ENCODE results near the gene DNAJC6. TPM values are rescaled to one million over a fixed set of nuclear protein-coding genes. Genes with fewer than 3 reads are reported as not detected.

DNAJC6 gene
- total RNA-seq, 1 donor from 2014 or later: 4.1 TPM

DNA sequence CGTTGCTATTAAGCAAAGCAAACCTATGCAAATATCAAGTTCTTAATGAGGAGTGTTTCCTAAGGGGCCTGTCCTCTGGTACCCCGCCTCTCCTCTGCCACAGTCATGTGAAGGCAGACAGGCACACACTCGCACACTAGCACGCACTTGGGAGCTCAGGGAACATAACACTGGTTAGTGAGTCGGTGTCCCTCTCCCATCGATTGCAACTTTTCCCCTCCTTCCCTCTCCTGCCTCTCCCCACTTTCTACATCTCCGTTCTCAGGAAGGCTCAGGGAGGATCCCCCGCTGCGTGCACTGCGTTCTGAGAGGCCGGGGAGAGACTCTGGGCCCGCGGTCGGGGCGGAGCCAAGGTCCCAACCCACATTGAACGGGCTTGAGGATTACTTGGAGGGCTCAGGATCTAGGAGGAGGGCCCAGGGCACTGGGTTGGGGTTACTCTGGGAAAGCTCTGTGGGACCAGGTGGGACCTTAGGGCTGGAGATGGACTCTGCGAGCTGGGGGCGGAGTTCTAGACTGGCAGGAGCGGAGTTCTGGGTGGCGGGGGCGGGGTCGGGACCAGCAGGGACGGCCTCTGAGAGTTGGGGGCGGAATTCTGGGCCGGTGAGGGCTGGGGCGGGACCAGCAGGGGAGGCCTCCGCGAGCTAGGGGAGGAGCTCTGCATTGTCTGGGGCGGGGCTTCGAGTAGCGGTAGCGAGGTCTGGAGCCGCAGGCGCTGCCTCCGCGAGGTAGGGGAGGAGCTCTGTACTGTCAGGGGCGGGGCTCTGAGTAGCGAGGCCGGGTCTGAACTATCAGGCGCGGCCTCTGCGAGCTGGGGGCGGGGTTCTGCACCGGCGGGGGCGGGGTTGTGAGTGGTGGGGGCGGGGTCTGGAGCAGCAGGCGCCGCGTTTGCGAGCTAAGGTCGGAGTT is 110.6 kb downstream of the DNAJC6 start:
- H3K4me3 Mint-ChIP-seq: no peak overlapping the region
- H3K27me3 Mint-ChIP-seq: no peaks in the 10 kb centered on the region
- peak overlapping the region; percentile 90 for H3K27ac Mint-ChIP-seq
- TF ChIP-seq, protein P1, sequence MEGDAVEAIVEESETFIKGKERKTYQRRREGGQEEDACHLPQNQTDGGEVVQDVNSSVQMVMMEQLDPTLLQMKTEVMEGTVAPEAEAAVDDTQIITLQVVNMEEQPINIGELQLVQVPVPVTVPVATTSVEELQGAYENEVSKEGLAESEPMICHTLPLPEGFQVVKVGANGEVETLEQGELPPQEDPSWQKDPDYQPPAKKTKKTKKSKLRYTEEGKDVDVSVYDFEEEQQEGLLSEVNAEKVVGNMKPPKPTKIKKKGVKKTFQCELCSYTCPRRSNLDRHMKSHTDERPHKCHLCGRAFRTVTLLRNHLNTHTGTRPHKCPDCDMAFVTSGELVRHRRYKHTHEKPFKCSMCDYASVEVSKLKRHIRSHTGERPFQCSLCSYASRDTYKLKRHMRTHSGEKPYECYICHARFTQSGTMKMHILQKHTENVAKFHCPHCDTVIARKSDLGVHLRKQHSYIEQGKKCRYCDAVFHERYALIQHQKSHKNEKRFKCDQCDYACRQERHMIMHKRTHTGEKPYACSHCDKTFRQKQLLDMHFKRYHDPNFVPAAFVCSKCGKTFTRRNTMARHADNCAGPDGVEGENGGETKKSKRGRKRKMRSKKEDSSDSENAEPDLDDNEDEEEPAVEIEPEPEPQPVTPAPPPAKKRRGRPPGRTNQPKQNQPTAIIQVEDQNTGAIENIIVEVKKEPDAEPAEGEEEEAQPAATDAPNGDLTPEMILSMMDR (conservative IDR thresholded peaks at IDR 0.05): no peak
- no peaks in the 10 kb centered on the region for H3K9me3 Mint-ChIP-seq
- peaks cover 23% of the 10 kb centered on the region for H3K4me1 Mint-ChIP-seq (ENCODE audit: unreplicated experiment)
- peak; percentile 99 for DNase-seq (ENCODE audit: extremely low spot score, unreplicated experiment)
- H3K36me3 Mint-ChIP-seq: peaks cover 10% of the 10 kb centered on the region

DNA sequence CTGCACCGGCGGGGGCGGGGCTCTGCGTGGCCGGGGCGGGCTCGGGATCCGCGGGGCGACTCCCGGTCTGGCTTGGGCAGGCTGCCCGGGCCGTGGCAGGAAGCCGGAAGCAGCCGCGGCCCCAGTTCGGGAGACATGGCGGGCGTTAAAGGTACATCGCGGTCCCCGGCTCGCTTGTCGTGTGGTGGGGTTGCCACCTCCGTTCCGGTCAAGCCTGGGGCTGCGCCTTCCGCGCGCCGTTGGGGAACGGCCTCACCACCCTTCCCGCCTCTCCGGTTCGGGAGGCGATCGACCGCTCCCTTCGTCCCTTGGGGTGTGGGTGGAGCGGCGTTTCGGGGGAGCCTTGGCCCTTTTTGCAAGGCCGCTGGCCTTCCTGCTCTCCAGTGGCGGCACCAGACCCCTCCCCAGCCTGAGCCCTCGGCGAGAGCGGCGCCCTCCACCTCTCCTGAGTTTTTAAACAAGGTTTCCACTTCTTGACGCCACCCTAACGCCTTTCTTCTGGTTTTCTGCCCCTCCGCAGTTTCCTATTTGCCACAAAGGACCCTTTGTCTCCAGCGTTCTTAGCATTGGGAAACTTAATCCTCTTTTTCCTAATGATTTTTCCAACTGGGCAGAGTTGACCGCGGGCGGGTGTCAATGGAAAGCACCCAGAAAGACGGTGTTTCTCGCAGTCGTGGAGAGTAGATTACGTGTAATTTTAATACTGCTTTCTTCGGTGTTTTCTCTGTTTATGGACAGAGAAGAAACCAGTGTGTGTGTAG is 111.4 kb downstream of the DNAJC6 start, which contains the start of the genes LEPR and LEPROT:
LEPR (plus strand) TSS at position 79 of the 761 bp plus-strand sequence. CDS start 144,898 bp downstream, outside the sequence.
LEPROT (plus strand) TSS at position 79 of the 761 bp plus-strand sequence; CDS start at position 136, 57 bp downstream.
- Mint-ChIP-seq H3K4me1 (ENCODE audit: unreplicated experiment) (peaks cover 23% of the 10 kb centered on the region), H3K9me3 (no peaks in the 10 kb centered on the region), H3K27me3 (no peaks in the 10 kb centered on the region), H3K36me3 (peaks cover 16% of the 10 kb centered on the region), H3K4me3 (no peak within 1 kb of the TSS), H3K27ac (peak within 1 kb of the TSS; percentile 90)
- DNase-seq (ENCODE audit: extremely low spot score, unreplicated experiment): no peak
- TF ChIP-seq, protein P1 (conservative IDR thresholded peaks at IDR 0.05): no peak

DNA sequence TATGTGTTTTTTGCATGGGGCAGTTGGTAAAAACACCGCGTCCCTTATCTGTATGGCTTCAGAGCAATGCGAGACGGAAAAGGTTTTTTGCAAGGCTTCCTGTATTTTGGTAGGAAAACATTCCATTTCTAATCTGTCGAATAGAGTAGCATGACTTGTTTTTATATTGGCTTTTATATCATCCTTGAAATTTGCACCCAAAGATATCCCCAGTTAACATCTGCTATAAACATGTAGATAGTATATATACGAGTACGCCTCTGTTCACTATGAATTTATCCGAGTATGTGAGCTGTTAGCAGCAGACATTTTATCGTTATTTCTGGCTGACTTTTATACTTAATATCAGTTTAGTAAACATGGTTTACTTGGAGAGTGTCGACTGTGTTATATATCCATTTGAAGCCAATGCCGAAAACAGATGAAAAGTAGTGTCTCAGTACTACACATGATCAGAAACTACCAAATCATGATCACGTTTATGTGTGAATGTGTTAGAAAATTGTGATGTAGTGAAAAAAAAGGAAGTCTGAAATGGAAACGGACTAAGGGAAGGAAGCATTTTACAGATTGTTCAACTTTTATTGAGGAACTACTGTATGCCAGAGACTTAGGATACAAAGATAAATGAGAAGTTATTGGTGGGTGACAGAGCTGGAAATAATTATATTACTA is 112.1 kb downstream of the DNAJC6 start:
- no peak for DNase-seq (ENCODE audit: extremely low spot score, unreplicated experiment)
- H3K4me3 Mint-ChIP-seq: no peak overlapping the region
- H3K27me3 Mint-ChIP-seq: no peaks in the 10 kb centered on the region
- no peaks in the 10 kb centered on the region for H3K9me3 Mint-ChIP-seq
- TF ChIP-seq, protein P1 (conservative IDR thresholded peaks at IDR 0.05): no peak
- H3K36me3 Mint-ChIP-seq: peaks cover 23% of the 10 kb centered on the region
- no peak overlapping the region for H3K27ac Mint-ChIP-seq
- peaks cover 23% of the 10 kb centered on the region for H3K4me1 Mint-ChIP-seq (ENCODE audit: unreplicated experiment)

DNA sequence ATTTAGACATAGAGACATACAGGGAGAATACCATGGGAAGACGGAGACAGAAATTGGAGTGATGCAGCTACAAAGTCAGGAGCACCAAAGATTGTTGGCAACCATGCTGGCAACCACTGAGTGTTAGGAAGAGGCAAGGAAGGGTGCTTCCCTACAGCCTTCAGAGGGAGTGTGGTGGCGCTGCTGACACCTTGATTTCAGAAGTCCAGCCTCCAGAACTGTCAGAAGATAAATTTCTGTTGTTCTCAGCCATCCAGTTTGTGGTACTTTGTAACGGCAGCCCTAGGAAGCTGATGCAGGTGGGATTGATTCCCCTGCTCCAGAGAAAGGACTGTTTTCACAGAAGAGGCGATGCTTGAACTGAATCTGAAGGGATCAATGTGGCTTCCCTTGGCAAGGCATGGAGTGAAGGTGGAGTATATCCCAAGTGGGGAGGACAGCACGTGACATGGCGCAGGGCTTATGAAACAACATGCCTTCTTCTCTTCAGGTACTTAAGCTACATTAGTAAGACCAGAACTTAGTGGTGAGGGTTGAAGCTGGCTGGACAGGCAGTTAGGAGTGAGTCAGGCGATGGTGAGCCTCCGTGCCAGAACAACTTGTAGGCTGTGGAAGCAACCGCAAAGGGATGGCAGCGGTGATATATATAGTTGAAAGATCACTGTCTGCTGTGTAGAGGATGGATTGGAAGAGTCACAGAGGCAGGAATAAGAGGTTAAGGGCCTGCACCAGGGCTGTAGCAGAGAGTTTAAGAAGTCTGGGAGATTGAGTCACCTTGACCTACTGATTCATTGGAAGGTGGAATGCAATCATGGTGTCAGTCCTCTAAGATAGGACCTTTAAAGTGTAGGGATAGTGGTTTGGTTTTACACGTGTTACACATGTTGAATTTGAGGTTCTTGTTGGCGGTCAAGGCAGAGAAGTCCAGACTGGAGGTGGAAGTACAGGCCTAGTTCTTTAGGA is 113.2 kb downstream of the DNAJC6 start:
- no peak for DNase-seq (ENCODE audit: extremely low spot score, unreplicated experiment)

More for the DNA sequence above, 113.2 kb downstream of the DNAJC6 start:
- Mint-ChIP-seq H3K4me1 (ENCODE audit: unreplicated experiment) (peaks cover 23% of the 10 kb centered on the region), H3K27ac (no peak overlapping the region), H3K9me3 (no peaks in the 10 kb centered on the region), H3K27me3 (no peaks in the 10 kb centered on the region), H3K4me3 (no peak overlapping the region), H3K36me3 (peaks cover 25% of the 10 kb centered on the region)
- TF ChIP-seq, protein P1 (conservative IDR thresholded peaks at IDR 0.05): no peak
